PC-3 (cell line): ENCODE measurements around the gene APLNR. TPM values are rescaled to one million over a fixed set of nuclear protein-coding genes. Genes with fewer than 3 reads are reported as not detected.

Experiments used
- ATAC-seq: fragments of 200-7000 bp; cut with Tn5 transposase; 2 replicates; pipeline ENCODE4 v1.9.1; 2020; ENCODE audit warnings: mild to moderate bottlenecking, moderate library complexity
- BruUV-seq: library from RNA; stranded (reverse); fragments of 400-500 nt; replicated peaks from 2 replicates; lab custom pipeline; 2021; lab: Mats Ljungman, UMichigan
- CTCF ChIA-PET: fragments of 300-600 bp; sonication (Branson Sonifier 250); formaldehyde crosslinking; loops from one replicate; lab custom pipeline; 2022; ENCODE audit warnings: antibody characterized with exemption; lab: Charles Lee
- POLR2A ChIA-PET: fragments of 300-600 bp; sonication (Branson Sonifier 250); formaldehyde crosslinking; loops from one replicate; lab custom pipeline; 2022; ENCODE audit warnings: antibody characterized with exemption; ENCODE audit not compliant: unreplicated experiment; lab: Charles Lee
- DNase-seq: peaks from one replicate; pipeline ENCODE4 v3.0.0-alpha.2; 2015
- H2AFZ ChIP-seq: fragments of 300-600 bp; sonication (generic); 2 replicates; pipeline ENCODE4 v1.6.0; 2016; ENCODE audit warnings: antibody characterized with exemption, low read length
- H3F3A ChIP-seq: fragments of 300-600 bp; sonication (generic); one replicate; pipeline ENCODE4 v1.6.0; 2017; ENCODE audit warnings: antibody characterized with exemption, low read length, control low read depth, mild to moderate bottlenecking; ENCODE audit not compliant: unreplicated experiment
- H3K27ac ChIP-seq: fragments of 300-600 bp; sonication (generic); 2 replicates; pipeline ENCODE4 v1.5.1; 2016; ENCODE audit warnings: mild to moderate bottlenecking, low read length
- H3K27me3 ChIP-seq: fragments of 300-600 bp; sonication (generic); 2 replicates; pipeline ENCODE4 v1.6.1; 2016; ENCODE audit warnings: low read length, mixed read lengths
- H3K36me3 ChIP-seq: fragments of 300-600 bp; sonication (generic); 2 replicates; pipeline ENCODE4 v1.6.1; 2016; ENCODE audit warnings: low read depth, mixed run types, low read length, mixed read lengths
- H3K4me1 ChIP-seq: fragments of 300-600 bp; sonication (generic); 2 replicates; pipeline ENCODE4 v1.5.1; 2016; ENCODE audit warnings: low read length; ENCODE audit not compliant: insufficient read depth
- H3K4me2 ChIP-seq: fragments of 300-600 bp; sonication (generic); 2 replicates; pipeline ENCODE4 v1.6.0; 2016; ENCODE audit warnings: low read length
- H3K4me3 ChIP-seq: fragments of 300-600 bp; sonication (generic); 2 replicates; pipeline ENCODE4 v1.5.1; 2016; ENCODE audit warnings: mild to moderate bottlenecking, low read length, mixed read lengths
- H3K79me2 ChIP-seq: fragments of 300-600 bp; sonication (generic); 2 replicates; pipeline ENCODE4 v1.6.1; 2017; ENCODE audit warnings: low read length, mixed read lengths
- H3K9ac ChIP-seq: fragments of 300-600 bp; sonication (generic); 2 replicates; pipeline ENCODE4 v1.6.0; 2016; ENCODE audit warnings: mild to moderate bottlenecking, low read length
- H3K9me2 ChIP-seq: fragments of 300-600 bp; sonication (generic); replicated peaks from 2 replicates; pipeline ENCODE4 v1.6.1; 2016; ENCODE audit warnings: mixed run types, low read length, mixed read lengths
- H3K9me3 ChIP-seq: fragments of 300-600 bp; sonication (generic); 2 replicates; pipeline ENCODE4 v1.6.1; 2016; ENCODE audit warnings: low read length, mixed read lengths
- H4K20me1 ChIP-seq: fragments of 300-600 bp; sonication (generic); 2 replicates; pipeline ENCODE4 v1.6.1; 2016; ENCODE audit warnings: low read length, mixed read lengths
- EZH2 ChIP-seq: fragments of 300-600 bp; sonication (generic); IDR thresholded peaks from one replicate; pipeline ENCODE4 v1.6.1; 2017; ENCODE audit warnings: antibody characterized with exemption, mild to moderate bottlenecking, low read length; ENCODE audit not compliant: unreplicated experiment
- EZH2phosphoT487 ChIP-seq: fragments of 300-600 bp; sonication (generic); IDR thresholded peaks from 2 replicates; pipeline ENCODE4 v1.6.1; 2018; ENCODE audit warnings: mild to moderate bottlenecking, antibody characterized with exemption, low read length, borderline replicate concordance
- intact Hi-C: fragments of 100-400 bp; cut with micrococcal nuclease; formaldehyde crosslinking; loops from 2 replicates; pipeline ENCODE4 v1.9.0; 2023
- total RNA-seq: library from RNA; depleted of rRNA; stranded (reverse); fragments of >200 nt; gene quantifications from 2 replicates; pipeline ENCODE4 v1.2.3, GENCODE V29; 2014
- TF ChIP-seq, protein P1 (sequence below): fragments of 300-600 bp; sonication (generic); conservative IDR thresholded peaks from 2 replicates; pipeline ENCODE4 v1.5.1; 2017; ENCODE audit warnings: antibody characterized with exemption, low read depth, mild to moderate bottlenecking, low read length

The APLNR gene
- total RNA-seq, 1 experiment from 2014 or later: not detected

DNA sequence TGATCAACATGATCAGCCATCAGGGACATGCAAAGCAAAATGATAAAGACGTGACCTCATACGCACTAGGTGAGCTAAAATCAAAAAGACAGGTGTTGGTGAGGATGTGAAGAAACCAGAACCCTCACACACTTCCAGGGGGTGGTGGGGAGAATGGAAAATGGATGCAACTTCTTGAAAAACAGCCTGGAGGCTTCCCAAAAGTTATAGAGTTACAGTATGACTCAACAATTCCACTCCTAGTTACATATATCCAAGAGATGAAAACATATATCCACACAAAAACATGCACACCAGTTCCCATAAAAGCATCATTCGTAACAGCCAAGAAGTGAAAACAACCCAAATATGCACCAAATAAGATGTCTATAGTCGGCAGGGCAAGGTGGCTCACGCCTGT is 42.1 kb upstream of the APLNR start:
- peaks cover 20% of the 10 kb centered on the region for H3K4me1 ChIP-seq
- no peaks in the 10 kb centered on the region for H3K9me3 ChIP-seq
- no peak overlapping the region for H3K4me2 ChIP-seq
- BruUV-seq: no TSS peak
- H3K79me2 ChIP-seq: no peaks in the 10 kb centered on the region
- no peaks in the 10 kb centered on the region for H3F3A ChIP-seq
- peak; percentile 43 for DNase-seq
- no peak overlapping the region for H3K9ac ChIP-seq
- intact Hi-C loops: loop anchor here (2.0 kb wide), 1 partner anchor 32 kb away; no protein-coding TSS in a partner anchor
- no peaks in the 10 kb centered on the region for H3K36me3 ChIP-seq
- no peak for TF ChIP-seq EZH2phosphoT487
- TF ChIP-seq, protein P1, sequence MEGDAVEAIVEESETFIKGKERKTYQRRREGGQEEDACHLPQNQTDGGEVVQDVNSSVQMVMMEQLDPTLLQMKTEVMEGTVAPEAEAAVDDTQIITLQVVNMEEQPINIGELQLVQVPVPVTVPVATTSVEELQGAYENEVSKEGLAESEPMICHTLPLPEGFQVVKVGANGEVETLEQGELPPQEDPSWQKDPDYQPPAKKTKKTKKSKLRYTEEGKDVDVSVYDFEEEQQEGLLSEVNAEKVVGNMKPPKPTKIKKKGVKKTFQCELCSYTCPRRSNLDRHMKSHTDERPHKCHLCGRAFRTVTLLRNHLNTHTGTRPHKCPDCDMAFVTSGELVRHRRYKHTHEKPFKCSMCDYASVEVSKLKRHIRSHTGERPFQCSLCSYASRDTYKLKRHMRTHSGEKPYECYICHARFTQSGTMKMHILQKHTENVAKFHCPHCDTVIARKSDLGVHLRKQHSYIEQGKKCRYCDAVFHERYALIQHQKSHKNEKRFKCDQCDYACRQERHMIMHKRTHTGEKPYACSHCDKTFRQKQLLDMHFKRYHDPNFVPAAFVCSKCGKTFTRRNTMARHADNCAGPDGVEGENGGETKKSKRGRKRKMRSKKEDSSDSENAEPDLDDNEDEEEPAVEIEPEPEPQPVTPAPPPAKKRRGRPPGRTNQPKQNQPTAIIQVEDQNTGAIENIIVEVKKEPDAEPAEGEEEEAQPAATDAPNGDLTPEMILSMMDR: no peak
- no peak for TF ChIP-seq EZH2
- no peak overlapping the region for H2AFZ ChIP-seq
- CTCF ChIA-PET: interaction anchor here (1.4 kb wide), 1 partner anchor 30 kb away, joined by 4 read pairs; no protein-coding TSS in a partner anchor
- POLR2A ChIA-PET: no interaction called here
- no peaks in the 10 kb centered on the region for H4K20me1 ChIP-seq
- no peak overlapping the region for H3K27ac ChIP-seq
- ATAC-seq: no peak
- no peak overlapping the region for H3K4me3 ChIP-seq
- H3K9me2 ChIP-seq: no peaks in the 10 kb centered on the region
- no peaks in the 10 kb centered on the region for H3K27me3 ChIP-seq

DNA sequence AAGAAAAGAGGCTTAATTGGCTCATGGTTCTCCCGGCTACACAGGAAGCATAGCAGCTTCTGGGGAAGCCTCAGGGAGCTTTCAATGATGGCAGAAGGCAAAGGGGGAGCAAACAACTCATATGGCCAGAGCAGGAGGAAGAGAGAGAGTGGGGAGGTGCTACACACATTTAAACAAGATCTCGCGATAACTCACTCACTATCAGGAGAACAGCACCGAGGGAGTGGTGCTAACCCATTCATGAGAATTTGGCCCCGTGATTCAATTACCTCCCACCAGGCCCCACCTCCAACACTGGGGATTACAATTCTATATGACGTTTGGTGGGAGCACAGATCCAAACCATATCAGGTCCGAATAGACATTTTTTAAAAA is 41.7 kb upstream of the APLNR start:
- peaks cover 20% of the 10 kb centered on the region for H3K4me1 ChIP-seq
- no peaks in the 10 kb centered on the region for H3K9me2 ChIP-seq
- no peaks in the 10 kb centered on the region for H3K79me2 ChIP-seq
- H4K20me1 ChIP-seq: no peaks in the 10 kb centered on the region
- H3K27me3 ChIP-seq: no peaks in the 10 kb centered on the region
- no peaks in the 10 kb centered on the region for H3K36me3 ChIP-seq
- no TSS peak for BruUV-seq
- no peak overlapping the region for H3K27ac ChIP-seq
- no peak for TF ChIP-seq EZH2phosphoT487
- no peak for TF ChIP-seq EZH2
- TF ChIP-seq, protein P1: no peak
- ChIA-PET POLR2A (interaction anchor here (0.7 kb wide), 1 partner anchor 30 kb away, joined by 3 read pairs; no protein-coding TSS in a partner anchor), CTCF (interaction anchor here (1.4 kb wide), 1 partner anchor 29 kb away, joined by 4 read pairs; no protein-coding TSS in a partner anchor)
- DNase-seq: no peak
- H3K4me3 ChIP-seq: no peak overlapping the region
- intact Hi-C loops: loop anchor here (1.0 to 2.0 kb wide), 3 partner anchors 32 to 437 kb away; no protein-coding TSS in a partner anchor
- H3K9ac ChIP-seq: no peak overlapping the region
- no peak for ATAC-seq
- H2AFZ ChIP-seq: no peak overlapping the region
- H3F3A ChIP-seq: no peaks in the 10 kb centered on the region
- no peak overlapping the region for H3K4me2 ChIP-seq
- no peaks in the 10 kb centered on the region for H3K9me3 ChIP-seq
